PFSK-1 (cell line): ENCODE data around the gene PCGF2.

ENCODE experiments used
- FOXP2 ChIP-seq: optimal IDR thresholded peaks from 2 replicates; pipeline ENCODE3; 2011; ENCODE audit warnings: borderline replicate concordance, control low read depth, inconsistent platforms; ENCODE audit not compliant: insufficient read depth; ENCODE audit errors: extremely low read length, extremely low read depth
- POLR2AphosphoS5 ChIP-seq: IDR thresholded peaks from 2 replicates; pipeline ENCODE4 v1.6.1; 2012; ENCODE audit warnings: low read depth, mild to moderate bottlenecking, control low read depth, low read length, moderate library complexity
- SIN3A ChIP-seq: IDR thresholded peaks from 2 replicates; pipeline ENCODE4 v1.6.1; 2012; ENCODE audit warnings: mild to moderate bottlenecking, low read length, moderate library complexity, borderline replicate concordance; ENCODE audit not compliant: insufficient read depth
- TAF1 ChIP-seq: IDR thresholded peaks from 2 replicates; pipeline ENCODE4 v1.6.1; 2012; ENCODE audit warnings: low read length, control low read depth, borderline replicate concordance; ENCODE audit not compliant: insufficient read depth
- TF ChIP-seq, protein P1 (sequence below), 2 experiments: IDR thresholded peaks; 2 replicates each; pipeline versions ENCODE4 v1.6.1 to v1.8.0; 2011 to 2012; ENCODE audit warnings: low read depth in 2 of 2, low read length in 2 of 2, control low read depth in 1 of 2, inconsistent platforms in 1 of 2, mild to moderate bottlenecking in 1 of 2, moderate library complexity in 1 of 2; ENCODE audit not compliant: insufficient read depth in 1 of 2

- TF ChIP-seq POLR2AphosphoS5 (no peak), TAF1 (no peak), FOXP2 (no peak), SIN3A (no peak)
- TF ChIP-seq, protein P1, sequence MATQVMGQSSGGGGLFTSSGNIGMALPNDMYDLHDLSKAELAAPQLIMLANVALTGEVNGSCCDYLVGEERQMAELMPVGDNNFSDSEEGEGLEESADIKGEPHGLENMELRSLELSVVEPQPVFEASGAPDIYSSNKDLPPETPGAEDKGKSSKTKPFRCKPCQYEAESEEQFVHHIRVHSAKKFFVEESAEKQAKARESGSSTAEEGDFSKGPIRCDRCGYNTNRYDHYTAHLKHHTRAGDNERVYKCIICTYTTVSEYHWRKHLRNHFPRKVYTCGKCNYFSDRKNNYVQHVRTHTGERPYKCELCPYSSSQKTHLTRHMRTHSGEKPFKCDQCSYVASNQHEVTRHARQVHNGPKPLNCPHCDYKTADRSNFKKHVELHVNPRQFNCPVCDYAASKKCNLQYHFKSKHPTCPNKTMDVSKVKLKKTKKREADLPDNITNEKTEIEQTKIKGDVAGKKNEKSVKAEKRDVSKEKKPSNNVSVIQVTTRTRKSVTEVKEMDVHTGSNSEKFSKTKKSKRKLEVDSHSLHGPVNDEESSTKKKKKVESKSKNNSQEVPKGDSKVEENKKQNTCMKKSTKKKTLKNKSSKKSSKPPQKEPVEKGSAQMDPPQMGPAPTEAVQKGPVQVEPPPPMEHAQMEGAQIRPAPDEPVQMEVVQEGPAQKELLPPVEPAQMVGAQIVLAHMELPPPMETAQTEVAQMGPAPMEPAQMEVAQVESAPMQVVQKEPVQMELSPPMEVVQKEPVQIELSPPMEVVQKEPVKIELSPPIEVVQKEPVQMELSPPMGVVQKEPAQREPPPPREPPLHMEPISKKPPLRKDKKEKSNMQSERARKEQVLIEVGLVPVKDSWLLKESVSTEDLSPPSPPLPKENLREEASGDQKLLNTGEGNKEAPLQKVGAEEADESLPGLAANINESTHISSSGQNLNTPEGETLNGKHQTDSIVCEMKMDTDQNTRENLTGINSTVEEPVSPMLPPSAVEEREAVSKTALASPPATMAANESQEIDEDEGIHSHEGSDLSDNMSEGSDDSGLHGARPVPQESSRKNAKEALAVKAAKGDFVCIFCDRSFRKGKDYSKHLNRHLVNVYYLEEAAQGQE (IDR thresholded peaks at IDR 0.05; ENCODE audit: insufficient read depth in 1 of 2, low read depth in 2 of 2, low read length in 2 of 2) = no peak
These were observed 28.0 kb downstream of the PCGF2 start for GRCh38 chr17:38719943-38720641.
